GM12801 (cell line): ENCODE measurements around the gene SMIM5.

ENCODE experiments used
- TF ChIP-seq, protein P1 (sequence below): IDR thresholded peaks from one replicate; pipeline ENCODE4 v1.5.1; 2011; ENCODE audit warnings: control low read depth; ENCODE audit not compliant: insufficient read length; ENCODE audit errors: extremely low read depth

SMIM5 gene

GRCh38 chr17:75654176-75654575 is 20.9 kb downstream of the SMIM5 start:
- TF ChIP-seq, protein P1, sequence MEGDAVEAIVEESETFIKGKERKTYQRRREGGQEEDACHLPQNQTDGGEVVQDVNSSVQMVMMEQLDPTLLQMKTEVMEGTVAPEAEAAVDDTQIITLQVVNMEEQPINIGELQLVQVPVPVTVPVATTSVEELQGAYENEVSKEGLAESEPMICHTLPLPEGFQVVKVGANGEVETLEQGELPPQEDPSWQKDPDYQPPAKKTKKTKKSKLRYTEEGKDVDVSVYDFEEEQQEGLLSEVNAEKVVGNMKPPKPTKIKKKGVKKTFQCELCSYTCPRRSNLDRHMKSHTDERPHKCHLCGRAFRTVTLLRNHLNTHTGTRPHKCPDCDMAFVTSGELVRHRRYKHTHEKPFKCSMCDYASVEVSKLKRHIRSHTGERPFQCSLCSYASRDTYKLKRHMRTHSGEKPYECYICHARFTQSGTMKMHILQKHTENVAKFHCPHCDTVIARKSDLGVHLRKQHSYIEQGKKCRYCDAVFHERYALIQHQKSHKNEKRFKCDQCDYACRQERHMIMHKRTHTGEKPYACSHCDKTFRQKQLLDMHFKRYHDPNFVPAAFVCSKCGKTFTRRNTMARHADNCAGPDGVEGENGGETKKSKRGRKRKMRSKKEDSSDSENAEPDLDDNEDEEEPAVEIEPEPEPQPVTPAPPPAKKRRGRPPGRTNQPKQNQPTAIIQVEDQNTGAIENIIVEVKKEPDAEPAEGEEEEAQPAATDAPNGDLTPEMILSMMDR: no peak

DNA sequence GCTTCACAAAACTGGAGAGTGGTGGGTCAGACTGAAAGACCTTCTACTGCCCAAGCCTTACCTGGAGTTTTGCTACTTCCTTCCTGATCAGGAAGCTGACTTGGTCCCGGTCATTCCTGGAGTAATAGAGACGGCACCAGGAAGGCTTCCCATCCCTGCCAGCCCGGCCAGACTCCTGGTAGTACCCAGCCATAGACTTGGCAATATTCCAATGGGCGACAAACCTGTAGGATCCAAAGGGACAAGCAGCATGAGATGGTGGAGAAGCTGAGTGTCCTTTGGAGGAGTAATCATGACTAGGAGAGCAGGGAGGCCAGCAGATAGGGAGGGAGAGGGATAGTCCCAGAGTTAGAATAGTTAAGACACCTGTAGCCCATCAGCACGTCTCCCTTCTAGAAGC is 25.0 kb downstream of the SMIM5 start:
- TF ChIP-seq, protein P1: no peak

GRCh38 chr17:75661531-75661930 is 28.3 kb downstream of the SMIM5 start:
- TF ChIP-seq, protein P1: no peak

GRCh38 chr17:75662511-75662910 is 29.3 kb downstream of the SMIM5 start:
- TF ChIP-seq, protein P1: no peak

- TF ChIP-seq, protein P1: no peak
Measured at GRCh38 chr17:75664099-75664549, 30.9 kb downstream of the SMIM5 start.

- TF ChIP-seq, protein P1: no peak
Measured at GRCh38 chr17:75665981-75666380, 32.7 kb downstream of the SMIM5 start.

GRCh38 chr17:75666959-75667790 is 33.9 kb downstream of the SMIM5 start, which contains the start of the genes RECQL5 and SAP30BP:
TSS of gene RECQL5 (minus strand) at chr17:75667154. CDS start at chr17:75666557, 597 bp downstream.
TSS of gene SAP30BP (plus strand) at chr17:75667338. CDS start at chr17:75667373, 35 bp downstream.
- TF ChIP-seq, protein P1: no peak
